ENCODE measurements around the gene SMAD1.

The SMAD1 gene

GRCh38 chr4:145473203-145473602 is 8.4 kb upstream of the SMAD1 start:
- H3K4me3 ChIP-seq (replicated peaks; ENCODE audit: low read depth, low read length) = no peak overlapping the region
- DNase-seq (ENCODE audit: extremely low read depth, low read depth) = no peak

GRCh38 chr4:145480257-145480656 is 1.4 kb upstream of the SMAD1 start:
- no peak for DNase-seq (ENCODE audit: extremely low read depth, low read depth)
- TF ChIP-seq, protein P1, sequence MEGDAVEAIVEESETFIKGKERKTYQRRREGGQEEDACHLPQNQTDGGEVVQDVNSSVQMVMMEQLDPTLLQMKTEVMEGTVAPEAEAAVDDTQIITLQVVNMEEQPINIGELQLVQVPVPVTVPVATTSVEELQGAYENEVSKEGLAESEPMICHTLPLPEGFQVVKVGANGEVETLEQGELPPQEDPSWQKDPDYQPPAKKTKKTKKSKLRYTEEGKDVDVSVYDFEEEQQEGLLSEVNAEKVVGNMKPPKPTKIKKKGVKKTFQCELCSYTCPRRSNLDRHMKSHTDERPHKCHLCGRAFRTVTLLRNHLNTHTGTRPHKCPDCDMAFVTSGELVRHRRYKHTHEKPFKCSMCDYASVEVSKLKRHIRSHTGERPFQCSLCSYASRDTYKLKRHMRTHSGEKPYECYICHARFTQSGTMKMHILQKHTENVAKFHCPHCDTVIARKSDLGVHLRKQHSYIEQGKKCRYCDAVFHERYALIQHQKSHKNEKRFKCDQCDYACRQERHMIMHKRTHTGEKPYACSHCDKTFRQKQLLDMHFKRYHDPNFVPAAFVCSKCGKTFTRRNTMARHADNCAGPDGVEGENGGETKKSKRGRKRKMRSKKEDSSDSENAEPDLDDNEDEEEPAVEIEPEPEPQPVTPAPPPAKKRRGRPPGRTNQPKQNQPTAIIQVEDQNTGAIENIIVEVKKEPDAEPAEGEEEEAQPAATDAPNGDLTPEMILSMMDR (IDR thresholded peaks at IDR 0.05; ENCODE audit: low read depth, low read length, missing control alignments) = no peak
- H3K4me3 ChIP-seq (replicated peaks; ENCODE audit: low read depth, low read length) = no peak overlapping the region

More at GRCh38 chr4:145473203-145473602, 8.4 kb upstream of the SMAD1 start:
- TF ChIP-seq, protein P1 (IDR thresholded peaks at IDR 0.05; ENCODE audit: low read depth, low read length, missing control alignments) = no peak

DNA sequence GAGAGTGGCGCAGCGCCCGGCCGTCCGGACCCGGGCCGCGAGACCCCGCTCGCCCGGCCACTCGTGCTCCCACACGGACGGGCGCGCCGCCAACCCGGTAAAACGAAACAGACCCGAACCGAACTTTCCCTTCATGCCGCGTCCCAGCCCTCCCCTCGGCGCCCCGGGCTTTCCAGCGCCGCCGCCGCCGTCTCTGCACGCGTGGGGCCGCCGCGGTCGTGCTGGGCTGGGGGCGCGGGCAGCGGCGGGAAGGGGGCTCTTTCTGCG is 222 bp downstream of the SMAD1 start:
- peak overlapping the region; percentile 70 for H3K4me3 ChIP-seq (replicated peaks; ENCODE audit: low read depth, low read length)
- TF ChIP-seq, protein P1 (IDR thresholded peaks at IDR 0.05; ENCODE audit: low read depth, low read length, missing control alignments) = no peak
- no peak for DNase-seq (ENCODE audit: extremely low read depth, low read depth)

- TF ChIP-seq, protein P1 (IDR thresholded peaks at IDR 0.05; ENCODE audit: low read depth, low read length, missing control alignments) = no peak
- DNase-seq (ENCODE audit: extremely low read depth, low read depth) = peak; percentile 43
- peak overlapping the region; percentile 70 for H3K4me3 ChIP-seq (replicated peaks; ENCODE audit: low read depth, low read length)
These were observed 770 bp downstream of the SMAD1 start for GRCh38 chr4:145482209-145483037.

GRCh38 chr4:145483514-145483913 is 1.9 kb downstream of the SMAD1 start:
- TF ChIP-seq, protein P1 (IDR thresholded peaks at IDR 0.05; ENCODE audit: low read depth, low read length, missing control alignments) = no peak
- peak overlapping the region; percentile 70 for H3K4me3 ChIP-seq (replicated peaks; ENCODE audit: low read depth, low read length)
- DNase-seq (ENCODE audit: extremely low read depth, low read depth) = no peak

- no peak for DNase-seq (ENCODE audit: extremely low read depth, low read depth)
- H3K4me3 ChIP-seq (replicated peaks; ENCODE audit: low read depth, low read length) = no peak overlapping the region
- TF ChIP-seq, protein P1 (IDR thresholded peaks at IDR 0.05; ENCODE audit: low read depth, low read length, missing control alignments) = no peak
These were observed 2.7 kb downstream of the SMAD1 start for GRCh38 chr4:145484225-145484846.

Data from HFF-Myc (cell line).